ENCODE results near the gene FAM174C.

Gene FAM174C

DNA sequence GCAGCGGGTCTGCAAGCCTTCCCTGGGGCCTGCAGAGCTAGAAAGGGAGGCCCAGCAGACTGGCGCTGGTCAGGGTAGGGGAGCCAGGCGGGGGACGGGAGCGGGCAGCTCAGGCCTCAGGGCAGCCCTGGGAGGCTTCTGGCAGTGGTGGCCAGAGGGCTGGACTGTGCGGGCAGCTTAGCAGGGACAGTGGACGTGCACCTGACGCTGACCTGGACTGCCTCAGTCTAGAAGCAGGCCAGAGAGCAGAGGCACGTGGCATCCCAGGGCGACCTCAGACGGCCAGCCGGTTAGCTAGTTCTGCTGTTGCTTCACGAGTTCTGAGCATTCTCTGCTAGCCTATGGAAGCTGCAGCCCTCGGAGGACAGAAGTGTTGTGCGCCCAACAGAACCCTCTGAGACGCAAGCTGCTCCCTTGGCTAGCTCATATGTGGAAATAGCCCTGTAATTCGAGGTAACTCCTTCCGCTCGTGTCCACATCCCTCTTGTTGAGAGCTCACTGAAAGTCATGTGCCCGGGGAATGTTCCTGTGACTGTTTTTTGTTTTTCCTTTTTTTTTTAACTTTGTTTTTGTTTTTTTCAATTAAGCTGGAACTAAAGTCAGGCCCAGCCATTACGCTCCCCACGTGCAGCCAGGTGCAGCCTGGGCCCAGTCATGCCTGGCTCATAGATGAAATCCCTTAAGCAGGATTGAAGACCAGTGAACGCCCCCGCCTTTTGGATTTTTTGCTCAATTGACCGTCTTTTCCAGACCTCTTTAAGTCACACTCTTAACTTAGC, 1.9 kb upstream of the FAM174C start:
- DNase-seq (ENCODE audit: low read depth): no peak

DNA sequence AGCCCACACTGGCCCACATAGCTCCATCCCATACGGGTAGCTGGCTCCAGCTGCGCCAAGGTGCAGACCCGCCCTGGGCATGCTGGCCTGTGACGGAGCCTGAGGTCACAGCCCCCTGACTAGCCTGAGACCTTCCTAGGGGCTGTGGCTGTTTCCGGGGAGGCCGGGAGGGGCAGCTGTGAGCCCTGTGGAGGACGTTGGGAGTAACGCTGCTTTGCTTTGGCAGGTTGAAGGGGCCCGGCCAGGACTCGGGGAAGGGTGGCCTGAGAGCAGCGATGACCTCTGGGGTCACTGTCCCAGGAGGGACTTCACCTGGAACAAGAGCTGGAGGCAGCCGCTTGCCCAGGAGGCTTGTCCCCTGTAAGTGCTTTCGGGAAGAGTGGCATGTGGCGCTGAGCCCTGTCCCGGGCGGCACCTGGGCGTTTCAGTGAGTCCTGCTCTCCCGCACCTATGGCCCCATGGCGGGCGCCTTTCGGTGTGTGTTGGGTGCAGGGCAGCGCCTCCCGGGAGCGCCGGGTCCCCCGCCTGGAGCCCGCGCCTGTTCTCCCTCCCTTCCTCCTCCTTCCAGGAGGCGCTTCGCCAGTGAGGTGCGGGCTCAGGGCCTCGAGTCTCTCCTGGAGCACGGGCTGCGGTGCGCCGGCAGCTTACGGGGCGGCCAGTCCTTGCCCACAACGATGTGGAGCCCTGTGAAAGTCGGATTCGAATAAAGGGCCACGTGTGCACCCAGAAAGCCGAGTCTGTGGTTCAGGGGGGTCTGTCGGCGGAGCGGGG, 1.1 kb upstream of the FAM174C start:
- no peak for DNase-seq (ENCODE audit: low read depth)

GRCh38 chr19:1274852-1275259, 474 bp upstream of the FAM174C start:
- no peak for DNase-seq (ENCODE audit: low read depth)

GRCh38 chr19:1275976-1276627, 772 bp downstream of the FAM174C start:
- DNase-seq (ENCODE audit: low read depth): no peak

DNA sequence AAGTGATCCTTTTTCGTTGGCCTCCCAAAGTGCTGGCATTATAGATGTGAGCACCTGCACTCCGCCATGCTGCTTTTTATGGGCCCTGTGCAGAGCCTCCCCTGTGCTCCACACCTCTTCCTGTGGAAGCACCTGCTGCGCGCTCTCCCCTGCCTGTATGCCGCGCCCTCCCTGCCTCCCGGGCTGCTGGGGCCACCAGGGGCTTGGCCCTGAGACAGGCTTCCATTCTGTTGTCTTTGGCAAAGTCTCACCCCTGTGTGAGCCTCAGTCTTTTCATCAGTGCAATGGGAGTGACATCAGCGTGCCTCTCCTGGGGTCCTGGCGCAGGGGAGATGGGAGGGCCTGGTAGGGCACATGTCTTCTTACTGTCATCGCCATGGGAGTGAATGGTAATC, 1.3 kb downstream of the FAM174C start:
- no peak for DNase-seq (ENCODE audit: low read depth)

- DNase-seq (ENCODE audit: low read depth): no peak
Measured at GRCh38 chr19:1277061-1277460, 1.7 kb downstream of the FAM174C start.

DNA sequence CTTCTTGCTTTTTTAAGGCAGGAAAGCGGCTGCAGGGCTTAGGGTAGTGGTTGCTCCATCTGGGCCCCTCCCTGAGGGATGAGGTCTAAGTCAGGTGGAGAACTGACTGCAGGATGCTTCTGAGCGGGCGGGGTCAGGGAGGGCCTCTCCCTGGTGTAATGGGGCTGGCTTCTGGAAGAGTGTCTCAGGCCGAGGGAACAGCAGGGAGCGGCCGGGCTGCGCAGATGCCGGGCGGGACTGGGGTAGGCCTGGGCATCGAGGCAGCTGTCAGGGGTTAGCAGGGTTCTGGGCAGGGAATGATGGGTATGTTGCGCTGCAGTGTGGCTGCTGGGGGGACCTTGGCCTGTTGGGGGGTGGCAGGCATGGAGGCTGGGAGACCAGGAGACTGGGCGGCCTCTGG, 2.7 kb downstream of the FAM174C start:
- DNase-seq (ENCODE audit: low read depth): no peak

GRCh38 chr19:1278713-1279660, 3.7 kb downstream of the FAM174C start:
- no peak for DNase-seq (ENCODE audit: low read depth)

GRCh38 chr19:1279782-1280341, 4.5 kb downstream of the FAM174C start:
- peak; percentile 44 for DNase-seq (ENCODE audit: low read depth)

GRCh38 chr19:1280636-1281568, 5.6 kb downstream of the FAM174C start:
- DNase-seq (ENCODE audit: low read depth): no peak

DNA sequence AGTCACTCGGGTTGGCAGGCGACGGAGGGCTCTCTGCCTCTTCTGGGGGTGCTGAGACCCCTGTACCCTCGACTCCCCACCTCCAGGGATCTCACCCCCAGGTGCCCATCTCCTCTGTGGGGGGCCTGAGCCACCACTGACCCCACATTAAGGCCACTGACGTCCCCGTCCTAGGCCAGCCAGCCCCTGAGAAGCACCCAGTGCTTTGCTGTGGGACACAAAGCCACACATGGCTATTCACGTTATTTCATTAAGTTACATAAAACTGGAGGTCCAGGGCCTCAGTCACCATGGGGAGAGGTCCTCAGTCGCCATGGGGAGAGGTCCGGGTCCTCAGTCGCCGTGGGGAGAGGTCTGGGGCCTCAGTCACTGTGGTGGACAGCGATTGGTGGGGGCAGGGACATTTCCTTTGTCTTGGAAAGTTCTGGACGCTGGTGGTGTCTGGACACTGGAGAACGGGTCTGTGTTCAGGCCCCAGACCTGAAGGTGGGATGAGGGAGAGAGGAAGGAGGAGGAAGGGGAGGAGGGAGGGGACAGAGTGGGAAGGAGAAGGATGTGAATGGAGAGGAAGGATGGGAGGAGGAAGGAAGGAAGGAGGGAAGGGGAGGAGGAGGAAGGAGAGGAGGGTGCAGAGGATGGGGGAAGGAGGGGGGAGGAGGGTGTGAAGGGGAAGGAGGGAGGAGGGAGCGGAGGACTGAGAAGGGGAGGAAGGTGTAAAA, 6.4 kb downstream of the FAM174C start:
- no peak for DNase-seq (ENCODE audit: low read depth)

GRCh38 chr19:1282588-1283206, 7.4 kb downstream of the FAM174C start:
- DNase-seq (ENCODE audit: low read depth): no peak

- no peak for DNase-seq (ENCODE audit: low read depth)
Measured at GRCh38 chr19:1283207-1283916, 8.0 kb downstream of the FAM174C start.

DNA sequence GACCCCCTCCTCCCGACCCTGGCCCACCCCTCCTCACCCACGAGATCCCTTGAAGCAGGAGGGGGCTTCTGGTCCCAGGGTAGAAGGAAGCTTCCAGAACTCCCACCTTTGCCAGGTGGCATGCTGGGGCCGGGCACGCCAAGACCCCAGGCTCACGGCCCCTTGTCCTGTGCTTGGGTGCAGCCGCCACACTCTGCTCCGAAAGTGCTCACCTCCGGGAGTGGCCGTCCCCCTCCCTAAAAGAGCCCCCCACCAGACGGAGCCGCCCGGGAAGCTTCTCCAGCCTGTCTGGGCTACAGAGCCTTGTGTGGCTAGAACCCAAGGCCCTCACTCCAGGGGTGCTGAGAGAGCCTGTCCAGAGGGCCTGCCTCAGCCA, 8.6 kb downstream of the FAM174C start:
- DNase-seq (ENCODE audit: low read depth): no peak

GRCh38 chr19:1284293-1284978, 9.1 kb downstream of the FAM174C start:
- DNase-seq (ENCODE audit: low read depth): no peak

DNA sequence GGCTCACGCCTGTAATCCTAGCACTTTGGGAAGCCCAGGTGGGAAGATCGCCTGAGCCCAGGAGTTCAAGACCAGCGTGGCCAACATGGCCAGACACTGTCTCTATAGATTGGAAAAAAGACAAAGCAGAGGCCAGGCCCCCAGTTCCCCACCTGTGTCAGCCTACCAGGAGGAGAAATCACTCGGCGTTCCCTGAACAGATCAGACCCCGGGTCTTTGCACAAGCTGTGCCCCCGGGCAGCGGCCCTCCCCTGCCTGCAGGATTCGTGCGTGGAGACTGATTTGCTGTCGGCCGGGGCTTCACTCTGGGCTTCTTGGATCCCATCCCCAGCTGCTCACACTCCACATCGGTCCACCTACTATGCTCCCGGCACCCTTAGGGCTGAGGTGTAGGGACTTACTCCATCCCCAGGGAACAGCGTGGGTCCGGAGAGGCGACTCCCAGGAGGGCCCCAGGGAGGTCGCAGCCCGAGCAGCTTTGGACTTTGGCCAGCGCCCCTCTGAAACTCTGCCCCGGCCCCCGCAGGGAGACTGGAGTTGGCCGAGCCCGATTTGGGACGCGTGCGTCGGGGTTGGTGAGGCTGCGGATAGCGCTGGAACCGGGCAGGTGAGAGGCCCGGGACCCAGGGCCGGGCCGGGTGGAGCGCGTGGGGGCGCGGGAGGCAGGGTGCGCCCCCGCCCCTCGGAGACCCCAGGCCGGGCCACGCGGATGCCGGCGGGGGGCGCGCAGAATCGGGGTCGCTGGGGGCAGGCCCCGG, 9.8 kb downstream of the FAM174C start:
- no peak for DNase-seq (ENCODE audit: low read depth)

GRCh38 chr19:1285737-1286360, 10.5 kb downstream of the FAM174C start, which contains the start of gene EFNA2:
EFNA2 (plus strand) TSS chr19:1285873; CDS start chr19:1286169, 296 bp downstream.
- no peak for DNase-seq (ENCODE audit: low read depth)
